Measurements from ENCODE around the gene TYRO3.
"Not testable (repeated sequence)": the region's sequence is repeated elsewhere in the genome, so short reads cannot be mapped to it uniquely, and the experiment has no call there.

The TYRO3 gene

DNA sequence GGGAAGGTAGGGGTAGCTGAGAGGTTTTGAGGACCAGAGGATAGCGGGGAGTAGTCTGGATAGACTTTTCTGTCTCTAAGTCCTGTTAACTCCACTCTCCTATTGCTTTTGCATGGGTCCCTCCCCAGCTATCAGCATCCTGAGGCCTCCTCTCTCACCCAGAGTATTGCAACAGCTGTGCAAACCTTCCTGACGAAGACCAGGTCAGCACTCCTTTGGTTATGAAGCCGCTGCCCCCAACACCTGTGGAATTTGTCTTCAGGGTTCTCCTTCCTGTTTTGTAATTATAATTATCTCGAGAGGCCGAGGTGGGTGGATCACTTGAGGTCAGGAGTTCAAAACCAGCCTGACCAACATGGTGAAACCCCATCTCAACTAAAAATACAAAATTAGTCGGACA is 24.8 kb downstream of the TYRO3 start:
- no peaks in the 10 kb centered on the region for H3K36me3 ChIP-seq (ENCODE audit: control insufficient read depth, insufficient read depth, low read length)
- H2BK15ac ChIP-seq (replicated peaks; ENCODE audit: low read depth): no peak overlapping the region
- no CpG with 5 or more reads among the region's 6 CpGs for WGBS (ENCODE audit: extremely low coverage, insufficient coverage, low lambda C conversion rate)
- no peak overlapping the region for H3K56ac ChIP-seq (ENCODE audit: low read length)
- no peak overlapping the region for H3K4me3 ChIP-seq (ENCODE audit: low read length)
- H2BK5ac ChIP-seq (ENCODE audit: low read length): no peak overlapping the region
- H2BK120ac ChIP-seq (ENCODE audit: low read depth, low read length): no peak overlapping the region
- no peak overlapping the region for H2AK5ac ChIP-seq (ENCODE audit: low read length)
- H3K23ac ChIP-seq (ENCODE audit: low read length): no peak overlapping the region
- DNase-seq: no peak
- H3K27me3 ChIP-seq (ENCODE audit: insufficient read depth, low read length, poor library complexity): no peaks in the 10 kb centered on the region
- no peak overlapping the region for H3K4me2 ChIP-seq (ENCODE audit: low read length)
- H3K79me1 ChIP-seq (ENCODE audit: low read length): no peaks in the 10 kb centered on the region
- no peaks in the 10 kb centered on the region for H3K4me1 ChIP-seq (ENCODE audit: control insufficient read depth, low read depth, low read length)
- H3K9ac ChIP-seq (ENCODE audit: low read length): no peak overlapping the region
- H4K5ac ChIP-seq (ENCODE audit: low read length): no peak overlapping the region
- H3K27ac ChIP-seq (ENCODE audit: low read depth, low read length): no peak overlapping the region
- H3K18ac ChIP-seq (ENCODE audit: low read length): no peak overlapping the region
- H4K8ac ChIP-seq (ENCODE audit: low read depth, low read length): no peak overlapping the region
- H3K79me2 ChIP-seq (ENCODE audit: control insufficient read depth, insufficient read depth, low read length): no peaks in the 10 kb centered on the region
- no peak overlapping the region for H3K4ac ChIP-seq (ENCODE audit: low read depth, low read length)

DNA sequence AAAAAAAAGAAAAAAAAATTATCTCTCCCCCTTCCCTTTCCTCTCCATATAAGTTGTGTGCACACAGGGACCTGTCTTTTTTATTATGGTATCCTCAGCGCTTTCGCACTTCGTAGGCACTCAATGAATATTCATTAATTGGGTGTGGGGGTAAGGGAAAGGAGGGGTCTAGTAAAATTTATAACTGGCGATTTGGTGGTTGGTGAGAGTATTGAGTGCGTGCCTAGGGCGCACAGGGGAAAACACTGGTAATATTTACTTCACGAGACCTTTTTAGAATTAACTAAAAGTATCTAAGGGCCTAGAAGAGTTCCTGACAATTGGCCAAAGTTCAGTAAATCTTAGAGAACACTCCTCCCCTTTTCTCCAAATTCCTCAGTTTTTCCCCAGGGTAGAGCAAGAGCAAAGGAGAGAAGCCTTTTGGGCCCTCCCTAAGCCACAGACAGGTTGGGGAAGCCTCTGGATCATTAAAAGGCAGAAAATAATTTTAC is 25.7 kb downstream of the TYRO3 start:
- Histone ChIP-seq H2AK5ac (ENCODE audit: low read length) (no peak overlapping the region), H3K79me2 (ENCODE audit: control insufficient read depth, insufficient read depth, low read length) (no peaks in the 10 kb centered on the region), H3K4me2 (ENCODE audit: low read length) (peak overlapping the region; percentile 34), H3K4me3 (ENCODE audit: low read length) (no peak overlapping the region), H3K56ac (ENCODE audit: low read length) (peak overlapping the region; percentile 57), H3K27me3 (ENCODE audit: insufficient read depth, low read length, poor library complexity) (no peaks in the 10 kb centered on the region), H3K79me1 (ENCODE audit: low read length) (no peaks in the 10 kb centered on the region), H3K9ac (ENCODE audit: low read length) (peak overlapping the region; percentile 43), H2BK120ac (ENCODE audit: low read depth, low read length) (peak overlapping the region; percentile 8), H3K4me1 (ENCODE audit: control insufficient read depth, low read depth, low read length) (no peaks in the 10 kb centered on the region), H2BK15ac (replicated peaks; ENCODE audit: low read depth) (no peak overlapping the region), H4K8ac (ENCODE audit: low read depth, low read length) (peak overlapping the region; percentile 94), H3K27ac (ENCODE audit: low read depth, low read length) (no peak overlapping the region), H3K23ac (ENCODE audit: low read length) (no peak overlapping the region), H2BK5ac (ENCODE audit: low read length) (no peak overlapping the region), H3K36me3 (ENCODE audit: control insufficient read depth, insufficient read depth, low read length) (no peaks in the 10 kb centered on the region), H3K18ac (ENCODE audit: low read length) (peak overlapping the region; percentile 77), H3K4ac (ENCODE audit: low read depth, low read length) (peak overlapping the region; percentile 79), H4K5ac (ENCODE audit: low read length) (no peak overlapping the region)
- DNase-seq: peak; percentile 51
- 100% methylated on average over 1 of the region's 7 CpGs for WGBS (ENCODE audit: extremely low coverage, insufficient coverage, low lambda C conversion rate)

DNA sequence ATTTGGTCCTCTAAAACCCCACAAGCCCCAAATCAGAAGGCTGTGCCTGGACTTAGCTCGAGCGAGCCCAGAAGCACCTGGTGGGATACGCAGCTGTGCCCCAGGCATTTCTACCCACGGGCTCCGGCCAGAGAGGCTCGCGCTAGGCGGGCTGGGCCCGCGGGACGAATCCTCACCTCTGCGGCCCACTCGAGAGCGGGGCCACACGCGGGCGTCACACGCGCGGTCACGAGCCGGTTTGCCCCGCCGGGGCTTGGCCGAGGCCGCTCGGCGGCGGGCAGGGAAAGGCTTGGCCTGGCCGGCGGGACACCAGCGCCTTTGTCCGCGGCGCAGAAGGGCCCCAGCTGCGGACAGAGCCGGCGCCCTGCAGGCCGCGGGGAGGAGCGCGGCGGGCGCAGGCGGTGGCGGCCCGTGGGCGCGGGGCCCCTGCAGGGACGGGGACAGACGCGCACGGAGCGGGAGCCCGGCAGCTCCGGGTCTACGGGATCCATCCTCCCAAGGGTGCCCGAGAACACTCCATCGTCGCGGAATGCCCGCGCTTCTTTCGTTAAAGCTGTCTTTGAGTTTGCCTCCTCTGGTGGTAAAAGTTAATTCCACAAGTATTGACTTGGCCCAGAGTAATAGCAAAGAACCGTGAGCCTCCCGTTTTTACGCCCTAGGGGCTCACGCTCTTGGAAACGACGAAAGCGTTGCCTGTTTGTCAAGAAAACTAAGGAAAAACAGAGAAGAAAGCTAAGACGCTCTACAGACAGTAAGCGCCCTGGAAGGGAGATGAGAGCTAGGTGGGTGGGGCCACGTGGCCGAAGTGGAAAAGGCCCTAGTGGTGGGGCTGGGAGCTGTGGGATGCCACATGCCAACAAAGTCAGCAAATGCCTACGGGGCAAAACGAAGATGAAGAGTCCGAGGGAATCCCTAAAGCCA is 26.4 kb downstream of the TYRO3 start:
- Histone ChIP-seq H4K8ac (ENCODE audit: low read depth, low read length) (peak overlapping the region; percentile 94), H3K23ac (ENCODE audit: low read length) (no peak overlapping the region), H3K4me1 (ENCODE audit: control insufficient read depth, low read depth, low read length) (no peaks in the 10 kb centered on the region), H3K56ac (ENCODE audit: low read length) (peak overlapping the region; percentile 57), H2BK15ac (replicated peaks; ENCODE audit: low read depth) (no peak overlapping the region), H2BK120ac (ENCODE audit: low read depth, low read length) (peak overlapping the region; percentile 8), H3K27me3 (ENCODE audit: insufficient read depth, low read length, poor library complexity) (no peaks in the 10 kb centered on the region), H2BK5ac (ENCODE audit: low read length) (no peak overlapping the region), H3K4me3 (ENCODE audit: low read length) (no peak overlapping the region), H3K4ac (ENCODE audit: low read depth, low read length) (no peak overlapping the region), H3K79me2 (ENCODE audit: control insufficient read depth, insufficient read depth, low read length) (no peaks in the 10 kb centered on the region), H3K27ac (ENCODE audit: low read depth, low read length) (no peak overlapping the region), H4K5ac (ENCODE audit: low read length) (no peak overlapping the region), H3K79me1 (ENCODE audit: low read length) (no peaks in the 10 kb centered on the region), H2AK5ac (ENCODE audit: low read length) (no peak overlapping the region), H3K36me3 (ENCODE audit: control insufficient read depth, insufficient read depth, low read length) (no peaks in the 10 kb centered on the region), H3K4me2 (ENCODE audit: low read length) (peak overlapping the region; percentile 34), H3K9ac (ENCODE audit: low read length) (peak overlapping the region; percentile 43), H3K18ac (ENCODE audit: low read length) (peak overlapping the region; percentile 77)
- WGBS (ENCODE audit: extremely low coverage, insufficient coverage, low lambda C conversion rate): no CpG with 5 or more reads among the region's 78 CpGs
- peak; percentile 83 for DNase-seq

GRCh38 chr15:41586531-41587282 is 27.7 kb downstream of the TYRO3 start:
- H3K4ac ChIP-seq (ENCODE audit: low read depth, low read length); H3K4me2 ChIP-seq (ENCODE audit: low read length); H3K79me2 ChIP-seq (ENCODE audit: control insufficient read depth, insufficient read depth, low read length); H3K27me3 ChIP-seq (ENCODE audit: insufficient read depth, low read length, poor library complexity); H3K56ac ChIP-seq (ENCODE audit: low read length); H3K23ac ChIP-seq (ENCODE audit: low read length); H3K79me1 ChIP-seq (ENCODE audit: low read length); H3K4me3 ChIP-seq (ENCODE audit: low read length); H3K27ac ChIP-seq (ENCODE audit: low read depth, low read length); H4K8ac ChIP-seq (ENCODE audit: low read depth, low read length); H2AK5ac ChIP-seq (ENCODE audit: low read length); H3K18ac ChIP-seq (ENCODE audit: low read length); H3K9ac ChIP-seq (ENCODE audit: low read length); H3K4me1 ChIP-seq (ENCODE audit: control insufficient read depth, low read depth, low read length); H2BK5ac ChIP-seq (ENCODE audit: low read length); H4K5ac ChIP-seq (ENCODE audit: low read length); H2BK120ac ChIP-seq (ENCODE audit: low read depth, low read length); H2BK15ac ChIP-seq (replicated peaks; ENCODE audit: low read depth); H3K36me3 ChIP-seq (ENCODE audit: control insufficient read depth, insufficient read depth, low read length): not testable (repeated sequence)
- DNase-seq: peak; percentile 64
- no CpG with 5 or more reads among the region's 14 CpGs for WGBS (ENCODE audit: extremely low coverage, insufficient coverage, low lambda C conversion rate)

DNA sequence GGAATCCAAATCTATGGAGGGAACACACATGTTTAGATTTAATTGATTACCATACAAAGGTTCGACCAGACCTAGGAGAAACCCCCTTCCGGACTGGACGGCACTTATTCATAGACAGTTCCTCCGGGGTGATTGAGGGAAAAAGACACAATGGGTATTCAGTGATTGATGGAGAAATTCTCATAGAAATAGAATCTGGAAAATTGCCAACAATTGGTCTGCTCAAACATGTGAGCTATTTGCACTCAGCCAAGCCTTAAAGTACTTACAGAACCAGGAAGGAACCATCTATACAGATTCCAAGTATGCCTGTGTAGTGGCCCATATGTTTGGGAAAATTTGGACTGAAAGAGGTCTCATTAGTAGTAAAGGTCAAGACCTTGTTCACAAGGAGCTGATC is 30.0 kb downstream of the TYRO3 start:
- not testable (repeated sequence) for H3K4me1 ChIP-seq (ENCODE audit: control insufficient read depth, low read depth, low read length); H3K36me3 ChIP-seq (ENCODE audit: control insufficient read depth, insufficient read depth, low read length); H4K5ac ChIP-seq (ENCODE audit: low read length); H3K18ac ChIP-seq (ENCODE audit: low read length); H3K4ac ChIP-seq (ENCODE audit: low read depth, low read length); H2BK120ac ChIP-seq (ENCODE audit: low read depth, low read length); H3K4me3 ChIP-seq (ENCODE audit: low read length); H3K56ac ChIP-seq (ENCODE audit: low read length); H3K27ac ChIP-seq (ENCODE audit: low read depth, low read length); H2AK5ac ChIP-seq (ENCODE audit: low read length); H3K79me2 ChIP-seq (ENCODE audit: control insufficient read depth, insufficient read depth, low read length); H3K23ac ChIP-seq (ENCODE audit: low read length); H3K9ac ChIP-seq (ENCODE audit: low read length); H3K79me1 ChIP-seq (ENCODE audit: low read length); H2BK15ac ChIP-seq (replicated peaks; ENCODE audit: low read depth); DNase-seq; H2BK5ac ChIP-seq (ENCODE audit: low read length); H3K4me2 ChIP-seq (ENCODE audit: low read length); H4K8ac ChIP-seq (ENCODE audit: low read depth, low read length); H3K27me3 ChIP-seq (ENCODE audit: insufficient read depth, low read length, poor library complexity)
- no CpG with 5 or more reads among the region's 4 CpGs for WGBS (ENCODE audit: extremely low coverage, insufficient coverage, low lambda C conversion rate)

Measured in mesendoderm (in vitro differentiated cells).